GM10266 (cell line): ENCODE results near the gene SPRED3.

Experiments used
- DNase-seq: peaks from one replicate; pipeline ENCODE4 v3.0.0; 2012; ENCODE audit errors: extremely low spot score
- TF ChIP-seq, protein P1 (sequence below): IDR thresholded peaks from 2 replicates; pipeline ENCODE4 v1.5.1; 2012; ENCODE audit warnings: mild to moderate bottlenecking, low read depth; ENCODE audit not compliant: control insufficient read depth, insufficient read depth; ENCODE audit errors: missing control alignments

SPRED3 gene

DNA sequence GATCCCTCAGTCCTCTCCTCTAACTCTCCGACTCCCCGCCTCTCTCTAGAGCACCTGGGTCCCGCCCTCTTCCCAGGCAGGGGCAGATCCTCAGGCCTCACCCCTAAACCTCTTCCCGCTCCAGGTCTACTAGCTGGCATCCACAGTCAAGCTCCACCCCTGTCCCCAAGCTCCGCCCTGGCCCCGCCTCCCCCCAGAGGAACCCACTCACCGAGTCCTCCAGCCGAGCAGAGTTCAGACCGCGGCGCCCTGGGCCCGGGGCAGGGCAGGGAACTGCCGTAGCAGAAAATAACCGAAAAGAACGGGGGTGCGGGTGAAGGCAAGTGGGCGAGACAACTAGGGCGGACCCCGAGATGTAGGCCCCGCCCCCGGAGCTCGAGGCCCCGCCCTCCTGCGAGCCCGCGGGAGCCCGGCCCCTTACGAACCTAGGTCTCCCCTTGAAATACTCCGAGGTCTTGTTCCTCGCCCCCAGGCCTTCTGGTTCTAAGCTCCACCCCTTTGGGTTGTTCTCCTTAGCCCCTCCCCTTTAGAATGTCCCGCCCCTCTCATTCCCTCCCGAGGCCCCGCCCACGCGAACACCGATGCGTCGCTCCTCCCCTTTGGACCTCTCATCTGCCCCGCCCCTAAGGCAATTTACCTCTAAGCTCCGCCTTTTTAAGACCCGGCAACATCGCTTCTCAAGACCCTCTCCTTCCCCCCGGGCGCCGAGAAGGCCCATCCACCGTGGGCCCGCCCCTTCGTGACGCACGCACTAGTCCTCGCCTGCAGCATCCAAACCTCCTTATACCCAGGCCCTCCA lies 748 bp upstream of the SPRED3 start, which contains the start of gene GGN:
TSS of gene GGN (minus strand) at position 485 of the 799 bp plus-strand sequence. CDS start 773 bp downstream, outside the sequence.
- TF ChIP-seq, protein P1, sequence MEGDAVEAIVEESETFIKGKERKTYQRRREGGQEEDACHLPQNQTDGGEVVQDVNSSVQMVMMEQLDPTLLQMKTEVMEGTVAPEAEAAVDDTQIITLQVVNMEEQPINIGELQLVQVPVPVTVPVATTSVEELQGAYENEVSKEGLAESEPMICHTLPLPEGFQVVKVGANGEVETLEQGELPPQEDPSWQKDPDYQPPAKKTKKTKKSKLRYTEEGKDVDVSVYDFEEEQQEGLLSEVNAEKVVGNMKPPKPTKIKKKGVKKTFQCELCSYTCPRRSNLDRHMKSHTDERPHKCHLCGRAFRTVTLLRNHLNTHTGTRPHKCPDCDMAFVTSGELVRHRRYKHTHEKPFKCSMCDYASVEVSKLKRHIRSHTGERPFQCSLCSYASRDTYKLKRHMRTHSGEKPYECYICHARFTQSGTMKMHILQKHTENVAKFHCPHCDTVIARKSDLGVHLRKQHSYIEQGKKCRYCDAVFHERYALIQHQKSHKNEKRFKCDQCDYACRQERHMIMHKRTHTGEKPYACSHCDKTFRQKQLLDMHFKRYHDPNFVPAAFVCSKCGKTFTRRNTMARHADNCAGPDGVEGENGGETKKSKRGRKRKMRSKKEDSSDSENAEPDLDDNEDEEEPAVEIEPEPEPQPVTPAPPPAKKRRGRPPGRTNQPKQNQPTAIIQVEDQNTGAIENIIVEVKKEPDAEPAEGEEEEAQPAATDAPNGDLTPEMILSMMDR: no peak

DNA sequence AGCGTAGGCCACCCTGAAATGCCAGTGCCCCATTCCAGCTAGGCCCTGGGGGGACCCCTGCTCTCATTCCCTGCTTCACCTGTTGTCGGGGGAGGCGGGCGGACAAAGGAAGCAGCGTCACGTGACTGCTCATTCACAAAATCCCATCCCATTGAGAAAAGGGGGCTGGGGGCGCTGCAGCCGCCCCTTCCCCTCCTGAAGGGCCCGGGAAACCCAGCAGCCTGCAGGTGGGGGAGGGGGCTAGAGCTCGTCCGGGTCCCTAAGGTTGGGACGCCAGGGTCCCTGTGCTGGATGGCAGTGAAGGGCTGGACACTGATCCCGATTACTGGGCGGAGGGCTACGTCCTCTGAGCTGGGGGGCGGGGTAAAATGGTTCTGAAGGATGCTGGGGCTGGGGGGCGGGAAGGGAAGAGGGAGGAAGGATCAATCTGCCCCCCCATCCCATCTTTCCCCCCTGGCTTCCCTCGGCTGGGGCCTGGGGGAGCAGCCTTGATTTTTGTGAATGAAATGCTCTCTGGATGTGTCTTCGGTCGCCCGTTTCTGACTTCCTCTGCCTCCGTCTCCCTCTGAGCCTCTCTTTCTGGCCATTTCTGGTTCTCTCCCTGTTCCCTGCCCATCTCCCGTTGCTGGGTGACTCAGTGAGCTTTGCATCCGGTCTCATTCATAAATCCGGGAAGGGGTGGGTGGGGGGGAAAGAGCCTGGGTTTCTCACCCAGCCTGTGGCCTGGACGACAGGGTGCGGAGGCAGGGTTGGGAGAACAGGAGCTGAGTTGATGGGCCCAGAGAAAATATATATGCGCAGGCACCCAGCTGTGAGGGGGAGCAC lies 816 bp downstream of the SPRED3 start:
- TF ChIP-seq, protein P1: no peak
- no peak for DNase-seq

More for the DNA sequence above, 748 bp upstream of the SPRED3 start, which contains the start of gene GGN:
- peak; percentile 95 for DNase-seq

DNA sequence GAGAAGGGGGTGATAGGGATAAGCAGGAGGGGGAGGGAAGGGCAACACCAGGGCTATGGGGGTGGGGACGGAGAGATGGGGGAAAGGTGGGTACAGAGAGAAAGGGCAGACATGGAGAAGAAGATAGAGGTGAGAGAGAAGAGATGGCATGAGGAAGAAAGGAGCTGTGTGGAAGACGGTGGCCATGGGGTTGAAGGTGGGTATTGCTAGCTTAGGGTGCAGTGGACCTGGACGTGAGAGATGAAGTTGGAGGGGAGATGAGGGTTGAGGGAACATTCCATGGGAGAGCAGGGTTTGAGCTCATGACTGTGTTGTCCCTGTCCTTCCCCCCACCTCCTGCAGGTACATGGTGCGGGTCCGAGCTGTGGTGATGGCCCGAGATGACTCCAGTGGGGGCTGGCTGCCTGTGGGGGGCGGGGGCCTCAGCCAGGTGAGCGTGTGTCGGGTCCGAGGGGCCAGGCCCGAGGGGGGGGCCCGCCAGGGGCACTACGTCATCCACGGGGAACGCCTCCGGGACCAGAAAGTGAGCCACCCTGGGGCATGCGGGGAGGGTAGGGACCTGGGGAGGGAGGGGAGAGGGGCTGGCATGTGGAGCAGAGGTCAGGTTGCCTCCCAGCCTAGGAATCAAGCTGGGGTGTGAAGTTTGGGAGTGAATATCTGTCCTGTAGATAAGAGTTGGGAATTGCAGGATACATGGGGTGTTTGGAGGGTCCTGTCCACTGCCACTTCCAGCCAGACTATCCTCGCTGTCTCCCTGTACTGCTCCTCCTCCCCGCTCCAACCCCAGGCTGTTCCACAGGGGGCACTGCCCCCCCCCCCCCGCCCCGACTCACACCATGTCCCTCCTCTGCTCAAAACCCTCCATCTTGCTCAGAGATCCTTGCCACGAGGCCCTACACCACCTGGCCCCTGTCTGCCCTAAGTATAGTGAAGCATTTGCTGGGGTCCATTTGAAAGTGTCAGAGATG lies 1.7 kb downstream of the SPRED3 start:
- DNase-seq: no peak
- TF ChIP-seq, protein P1: no peak

DNA sequence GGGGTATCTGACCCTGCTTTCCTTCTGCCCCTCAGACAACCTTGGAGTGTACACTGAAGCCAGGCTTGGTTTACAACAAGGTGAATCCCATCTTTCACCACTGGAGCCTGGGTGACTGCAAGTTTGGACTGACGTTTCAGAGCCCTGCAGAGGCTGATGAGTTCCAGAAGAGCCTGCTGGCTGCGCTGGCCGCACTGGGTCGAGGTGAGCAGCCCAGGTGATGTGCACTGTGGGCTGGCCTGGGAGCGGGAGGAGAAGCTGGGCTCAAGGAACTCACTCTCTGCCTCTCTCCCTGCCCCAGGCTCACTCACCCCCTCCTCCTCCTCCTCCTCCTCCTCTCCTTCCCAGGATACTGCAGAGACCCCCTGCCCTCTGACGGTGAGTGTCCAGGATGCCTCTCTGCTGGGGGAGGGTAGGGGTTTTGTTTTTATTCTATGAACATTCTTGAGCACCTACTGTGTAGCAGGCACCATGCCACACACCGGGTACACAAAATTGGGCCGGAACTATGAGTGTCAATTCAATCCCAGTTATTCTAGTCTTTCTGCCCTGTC lies 3.5 kb downstream of the SPRED3 start:
- no peak for DNase-seq
- TF ChIP-seq, protein P1: no peak

DNA sequence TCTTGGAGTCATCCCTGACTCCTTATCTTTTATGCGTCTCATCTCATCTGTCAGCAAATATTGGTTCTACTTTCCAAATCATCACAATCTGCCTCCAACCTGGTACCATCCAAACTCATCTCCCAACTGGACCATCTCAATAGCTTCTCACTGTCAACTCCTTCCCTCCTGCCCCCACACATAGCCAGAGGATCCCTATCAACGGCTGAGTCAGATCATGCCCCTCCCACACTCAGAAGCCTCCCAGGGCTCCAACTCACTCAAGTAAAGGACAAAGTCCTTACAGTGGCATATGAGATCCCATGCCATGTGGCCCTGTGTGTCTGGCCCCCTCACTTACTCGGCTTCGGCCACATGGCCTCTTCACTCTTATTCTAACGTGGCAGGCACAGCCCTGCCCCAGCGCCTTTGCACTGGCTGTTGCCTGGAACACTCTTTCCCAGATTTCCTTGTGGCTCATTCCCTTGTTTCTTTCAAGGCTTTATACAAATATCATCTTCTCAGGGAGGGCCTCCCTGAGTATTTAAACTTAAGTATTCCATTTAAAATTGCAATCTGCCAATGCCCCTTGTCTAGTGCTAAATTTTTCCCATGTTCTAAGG lies 4.3 kb downstream of the SPRED3 start:
- DNase-seq: no peak
- TF ChIP-seq, protein P1: no peak

DNA sequence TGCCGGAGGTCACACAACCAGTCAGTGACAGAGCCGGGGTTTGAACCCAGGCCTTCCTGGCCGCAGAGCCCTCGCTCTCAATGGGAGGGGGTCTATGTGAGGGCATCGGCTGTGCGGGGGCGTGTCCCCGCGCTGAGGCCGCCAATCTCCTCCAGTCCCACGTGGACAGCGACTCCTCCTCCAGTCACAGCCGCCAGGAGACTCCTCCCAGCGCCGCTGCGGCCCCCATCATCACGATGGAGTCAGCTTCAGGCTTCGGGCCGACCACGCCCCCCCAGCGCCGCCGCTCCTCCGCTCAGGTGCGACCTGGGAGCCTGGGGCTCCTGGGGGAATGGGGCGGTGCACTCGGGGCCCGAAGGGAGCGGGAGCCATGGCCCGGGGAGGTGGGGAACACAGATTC lies 6.0 kb downstream of the SPRED3 start:
- DNase-seq: no peak
- TF ChIP-seq, protein P1: no peak
